Cortex of kidney (tissue), 1 donor: ENCODE data around the gene TBP.
A peak's percentile ranks its signal among the peaks of the same experiment; 100 is the strongest.

Experiments used
- DNase-seq: peaks from one replicate; lab custom pipeline; 2025; lab: John Stamatoyannopoulos, UW

TBP gene

GRCh38 chr6:170535004-170535403 lies 19.2 kb upstream of the TBP start:
- no peak for DNase-seq

GRCh38 chr6:170536671-170537070 lies 17.5 kb upstream of the TBP start:
- DNase-seq, result no peak

GRCh38 chr6:170537329-170537728 lies 16.8 kb upstream of the TBP start:
- no peak for DNase-seq

GRCh38 chr6:170542031-170542719 lies 12.0 kb upstream of the TBP start:
- no peak for DNase-seq

- DNase-seq, result no peak
Observed at GRCh38 chr6:170545405-170545804, 8.8 kb upstream of the TBP start.

GRCh38 chr6:170552765-170553533 lies 1.2 kb upstream of the TBP start, which contains the start of gene PSMB1:
PSMB1 (minus strand) TSS chr6:170553307; CDS start chr6:170553242, 65 bp downstream.
- peak; percentile 12 for DNase-seq

GRCh38 chr6:170553534-170554012 lies 596 bp upstream of the TBP start:
- no peak for DNase-seq

GRCh38 chr6:170554796-170555137 lies 598 bp downstream of the TBP start:
- no peak for DNase-seq

- DNase-seq, result no peak
Observed at GRCh38 chr6:170555305-170555704, 1.1 kb downstream of the TBP start.

- no peak for DNase-seq
Observed at GRCh38 chr6:170561555-170561954, 7.4 kb downstream of the TBP start.

GRCh38 chr6:170564936-170565530 lies 10.9 kb downstream of the TBP start:
- no peak for DNase-seq

GRCh38 chr6:170572704-170573466 lies 18.7 kb downstream of the TBP start:
- DNase-seq, result no peak

GRCh38 chr6:170575250-170575649 lies 21.1 kb downstream of the TBP start:
- DNase-seq, result no peak

- no peak for DNase-seq
Observed at GRCh38 chr6:170578909-170579308, 24.7 kb downstream of the TBP start.

- no peak for DNase-seq
Observed at GRCh38 chr6:170583756-170584180, 29.6 kb downstream of the TBP start.

GRCh38 chr6:170584181-170584953 lies 30.2 kb downstream of the TBP start, which contains the start of gene PDCD2:
PDCD2 (minus strand) TSS chr6:170584637; CDS start chr6:170584581, 56 bp downstream.
- peak; percentile 29 for DNase-seq

GRCh38 chr6:170584954-170585498 lies 30.9 kb downstream of the TBP start:
- DNase-seq, result no peak

- no peak for DNase-seq
Observed at GRCh38 chr6:170590725-170591124, 36.6 kb downstream of the TBP start.

GRCh38 chr6:170596426-170596825 lies 42.3 kb downstream of the TBP start:
- DNase-seq, result no peak

GRCh38 chr6:170597278-170597677 lies 43.1 kb downstream of the TBP start:
- DNase-seq, result no peak
